Measurements from ENCODE around the gene PAX2. TPM values are rescaled to one million over a fixed set of nuclear protein-coding genes. Genes with fewer than 3 reads are reported as not detected.

Gene PAX2
- total RNA-seq, 1 experiment from 2014 or later, result not detected

GRCh38 chr10:100739517-100740368 is 5.6 kb upstream of the PAX2 start:
- Histone ChIP-seq H3K9me3 (replicated peaks) (no peaks in the 10 kb centered on the region), H3K27ac (no peak overlapping the region), H3K27me3 (replicated peaks) (peaks cover 96% of the 10 kb centered on the region), H3K36me3 (no peaks in the 10 kb centered on the region), H3K4me1 (replicated peaks) (no peaks in the 10 kb centered on the region), H3K4me3 (no peak overlapping the region)
- no peak for DNase-seq (ENCODE audit: low read depth in 1 of 2, low spot score in 2 of 2)

GRCh38 chr10:100740476-100741377 is 4.7 kb upstream of the PAX2 start:
- H3K27ac ChIP-seq, result no peak overlapping the region
- no peak for DNase-seq (ENCODE audit: low read depth in 1 of 2, low spot score in 2 of 2)
- H3K9me3 ChIP-seq (replicated peaks), result no peaks in the 10 kb centered on the region
- H3K4me1 ChIP-seq (replicated peaks), result no peaks in the 10 kb centered on the region
- H3K36me3 ChIP-seq, result no peaks in the 10 kb centered on the region
- peaks cover 94% of the 10 kb centered on the region for H3K27me3 ChIP-seq (replicated peaks)
- no peak overlapping the region for H3K4me3 ChIP-seq

- no peak overlapping the region for H3K27ac ChIP-seq
- H3K4me3 ChIP-seq, result no peak overlapping the region
- DNase-seq (ENCODE audit: low read depth in 1 of 2, low spot score in 2 of 2), result no peak
- no peaks in the 10 kb centered on the region for H3K9me3 ChIP-seq (replicated peaks)
- H3K36me3 ChIP-seq, result no peaks in the 10 kb centered on the region
- peaks cover 94% of the 10 kb centered on the region for H3K27me3 ChIP-seq (replicated peaks)
- H3K4me1 ChIP-seq (replicated peaks), result no peaks in the 10 kb centered on the region
Measured at GRCh38 chr10:100741378-100742075, 3.9 kb upstream of the PAX2 start.

GRCh38 chr10:100742076-100742771 is 3.2 kb upstream of the PAX2 start:
- H3K36me3 ChIP-seq, result no peaks in the 10 kb centered on the region
- no peak for DNase-seq (ENCODE audit: low read depth in 1 of 2, low spot score in 2 of 2)
- H3K27me3 ChIP-seq (replicated peaks), result peaks cover 94% of the 10 kb centered on the region
- H3K4me3 ChIP-seq, result no peak overlapping the region
- no peaks in the 10 kb centered on the region for H3K4me1 ChIP-seq (replicated peaks)
- no peak overlapping the region for H3K27ac ChIP-seq
- H3K9me3 ChIP-seq (replicated peaks), result no peaks in the 10 kb centered on the region

GRCh38 chr10:100742936-100743335 is 2.4 kb upstream of the PAX2 start:
- Histone ChIP-seq H3K4me3 (no peak overlapping the region), H3K9me3 (replicated peaks) (no peaks in the 10 kb centered on the region), H3K4me1 (replicated peaks) (no peaks in the 10 kb centered on the region), H3K27me3 (replicated peaks) (peaks cover 94% of the 10 kb centered on the region), H3K36me3 (no peaks in the 10 kb centered on the region), H3K27ac (no peak overlapping the region)
- no peak for DNase-seq (ENCODE audit: low read depth in 1 of 2, low spot score in 2 of 2)

GRCh38 chr10:100743626-100744135 is 1.7 kb upstream of the PAX2 start:
- peaks cover 94% of the 10 kb centered on the region for H3K27me3 ChIP-seq (replicated peaks)
- no peaks in the 10 kb centered on the region for H3K9me3 ChIP-seq (replicated peaks)
- DNase-seq (ENCODE audit: low read depth in 1 of 2, low spot score in 2 of 2), result no peak
- H3K27ac ChIP-seq, result no peak overlapping the region
- H3K36me3 ChIP-seq, result no peaks in the 10 kb centered on the region
- H3K4me1 ChIP-seq (replicated peaks), result no peaks in the 10 kb centered on the region
- no peak overlapping the region for H3K4me3 ChIP-seq

- no peaks in the 10 kb centered on the region for H3K4me1 ChIP-seq (replicated peaks)
- H3K4me3 ChIP-seq, result no peak overlapping the region
- H3K36me3 ChIP-seq, result no peaks in the 10 kb centered on the region
- H3K27me3 ChIP-seq (replicated peaks), result peaks cover 94% of the 10 kb centered on the region
- no peak for DNase-seq (ENCODE audit: low read depth in 1 of 2, low spot score in 2 of 2)
- no peak overlapping the region for H3K27ac ChIP-seq
- no peaks in the 10 kb centered on the region for H3K9me3 ChIP-seq (replicated peaks)
Measured at GRCh38 chr10:100744136-100744986, 1.0 kb upstream of the PAX2 start.

- Histone ChIP-seq H3K36me3 (no peaks in the 10 kb centered on the region), H3K9me3 (replicated peaks) (no peaks in the 10 kb centered on the region), H3K4me3 (no peak overlapping the region), H3K27me3 (replicated peaks) (peaks cover 94% of the 10 kb centered on the region), H3K27ac (no peak overlapping the region), H3K4me1 (replicated peaks) (no peaks in the 10 kb centered on the region)
- no peak for DNase-seq (ENCODE audit: low read depth in 1 of 2, low spot score in 2 of 2)
Measured at GRCh38 chr10:100745882-100746783, 751 bp downstream of the PAX2 start.

GRCh38 chr10:100746784-100747455 is 1.5 kb downstream of the PAX2 start:
- DNase-seq (ENCODE audit: low read depth in 1 of 2, low spot score in 2 of 2), result no peak
- Histone ChIP-seq H3K9me3 (replicated peaks) (no peaks in the 10 kb centered on the region), H3K27ac (no peak overlapping the region), H3K4me3 (no peak overlapping the region), H3K36me3 (no peaks in the 10 kb centered on the region), H3K27me3 (replicated peaks) (peaks cover 96% of the 10 kb centered on the region), H3K4me1 (replicated peaks) (no peaks in the 10 kb centered on the region)

- Histone ChIP-seq H3K9me3 (replicated peaks) (no peaks in the 10 kb centered on the region), H3K36me3 (no peaks in the 10 kb centered on the region), H3K4me1 (replicated peaks) (no peaks in the 10 kb centered on the region), H3K27ac (no peak overlapping the region), H3K4me3 (no peak overlapping the region), H3K27me3 (replicated peaks) (peaks cover 97% of the 10 kb centered on the region)
- no peak for DNase-seq (ENCODE audit: low read depth in 1 of 2, low spot score in 2 of 2)
Measured at GRCh38 chr10:100747456-100748230, 2.3 kb downstream of the PAX2 start.
